ENCODE data around the gene DRAP1.

DRAP1 gene

DNA sequence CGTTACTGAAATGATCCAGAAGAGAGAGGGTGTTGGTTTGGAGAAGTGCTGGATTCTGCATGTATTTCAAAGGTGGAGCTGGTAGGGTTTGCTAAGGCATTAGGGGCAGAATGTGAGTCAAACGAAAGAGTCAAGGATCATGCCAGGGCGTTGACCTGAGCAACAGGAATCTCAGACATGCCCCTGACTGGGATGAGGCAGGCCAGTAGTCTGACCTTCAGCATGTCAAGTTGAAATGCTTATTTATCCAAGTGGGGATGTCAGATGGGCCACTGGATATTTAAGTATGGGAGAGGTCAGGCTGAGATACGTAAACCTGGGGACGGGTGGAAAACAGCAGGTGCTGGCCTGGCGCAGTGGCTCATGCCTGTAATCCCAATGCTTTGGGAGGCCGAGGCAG lies 23.3 kb downstream of the DRAP1 start:
- Histone ChIP-seq H3K4me3 (ENCODE audit: low read length) (no peak overlapping the region), H3K4me1 (ENCODE audit: control insufficient read depth, low read length) (no peaks in the 10 kb centered on the region), H3F3A (ENCODE audit: control insufficient read depth, insufficient read depth) (no peaks in the 10 kb centered on the region), H3K4me2 (ENCODE audit: low read length) (no peak overlapping the region), H3K36me3 (ENCODE audit: control insufficient read depth, low read length) (no peaks in the 10 kb centered on the region), H3K9me3 (ENCODE audit: control insufficient read depth, insufficient read depth, low read length) (no peaks in the 10 kb centered on the region), H4K20me1 (ENCODE audit: control insufficient read depth, insufficient read depth, low read depth, low read length) (no peaks in the 10 kb centered on the region), H3K27me3 (ENCODE audit: control insufficient read depth, low read length) (peaks cover 18% of the 10 kb centered on the region; the same call in 1 of the 2 replicates), H3K79me2 (ENCODE audit: control insufficient read depth, low read length) (no peaks in the 10 kb centered on the region), H3K27ac (ENCODE audit: low read depth, low read length) (no peak overlapping the region), H3K9me2 (replicated peaks; ENCODE audit: control insufficient read depth, low read length) (no peaks in the 10 kb centered on the region)
- TF ChIP-seq EZH2phosphoT487 (IDR thresholded peaks at IDR 0.05; ENCODE audit: borderline replicate concordance, low read length) (no peak), CTCF (IDR thresholded peaks at IDR 0.05; ENCODE audit: low read depth, low read length, poor library complexity, severe bottlenecking) (no peak)

DNA sequence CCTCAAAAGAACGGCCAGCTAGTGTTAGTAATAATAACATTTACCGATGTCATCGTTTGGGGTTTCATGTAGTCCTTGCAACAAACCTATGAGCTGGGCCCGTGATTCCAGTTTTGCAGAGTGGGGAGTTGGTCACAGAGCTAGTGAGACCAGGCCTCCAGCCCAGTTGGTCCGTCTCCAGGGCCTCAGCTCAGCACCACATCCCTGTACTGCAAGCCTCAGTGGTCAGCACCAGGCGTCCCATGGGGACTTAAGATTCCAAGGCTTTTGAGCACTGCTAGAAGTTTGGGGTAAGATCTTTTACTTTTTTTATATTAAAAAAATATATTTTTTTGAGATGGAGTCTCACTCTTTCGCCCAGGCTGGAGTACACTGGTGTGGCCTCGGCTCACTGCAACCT lies 25.0 kb downstream of the DRAP1 start:
- H4K20me1 ChIP-seq (ENCODE audit: control insufficient read depth, insufficient read depth, low read depth, low read length) = no peaks in the 10 kb centered on the region
- no peaks in the 10 kb centered on the region for H3K9me3 ChIP-seq (ENCODE audit: control insufficient read depth, insufficient read depth, low read length)
- H3K9me2 ChIP-seq (replicated peaks; ENCODE audit: control insufficient read depth, low read length) = no peaks in the 10 kb centered on the region
- H3K36me3 ChIP-seq (ENCODE audit: control insufficient read depth, low read length) = no peaks in the 10 kb centered on the region
- H3K4me2 ChIP-seq (ENCODE audit: low read length) = no peak overlapping the region
- H3K4me1 ChIP-seq (ENCODE audit: control insufficient read depth, low read length) = no peaks in the 10 kb centered on the region
- H3K27me3 ChIP-seq (ENCODE audit: control insufficient read depth, low read length) = peaks cover 12% of the 10 kb centered on the region; the same call in 1 of the 2 replicates
- TF ChIP-seq CTCF (IDR thresholded peaks at IDR 0.05; ENCODE audit: low read depth, low read length, poor library complexity, severe bottlenecking) = no peak
- no peak for TF ChIP-seq EZH2phosphoT487 (IDR thresholded peaks at IDR 0.05; ENCODE audit: borderline replicate concordance, low read length)
- H3K79me2 ChIP-seq (ENCODE audit: control insufficient read depth, low read length) = no peaks in the 10 kb centered on the region
- H3K4me3 ChIP-seq (ENCODE audit: low read length) = no peak overlapping the region
- no peak overlapping the region for H3K27ac ChIP-seq (ENCODE audit: low read depth, low read length)
- no peaks in the 10 kb centered on the region for H3F3A ChIP-seq (ENCODE audit: control insufficient read depth, insufficient read depth)

DNA sequence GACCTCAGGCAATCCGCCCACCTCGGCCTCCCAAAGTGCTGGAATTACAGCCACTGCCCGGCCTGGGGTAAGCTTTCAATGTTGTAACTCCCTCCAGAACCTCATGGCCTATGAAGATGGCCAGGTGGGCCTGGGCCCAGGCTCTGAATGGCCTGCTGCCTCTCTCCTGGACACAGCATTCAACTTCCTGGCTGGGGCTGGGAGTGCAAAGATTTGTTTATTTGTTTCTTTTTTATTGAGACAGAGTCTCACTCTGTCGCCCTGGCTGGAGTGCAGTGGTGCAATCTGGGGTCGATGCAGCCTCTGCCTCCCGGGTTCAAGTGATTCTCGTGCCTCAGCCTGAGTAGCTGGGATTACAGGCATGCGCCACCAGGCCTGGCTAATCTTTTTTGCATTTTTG lies 25.5 kb downstream of the DRAP1 start:
- Histone ChIP-seq H3K4me3 (ENCODE audit: low read length) (no peak overlapping the region), H3K27ac (ENCODE audit: low read depth, low read length) (no peak overlapping the region), H3K79me2 (ENCODE audit: control insufficient read depth, low read length) (no peaks in the 10 kb centered on the region), H3K4me2 (ENCODE audit: low read length) (no peak overlapping the region), H3K27me3 (ENCODE audit: control insufficient read depth, low read length) (peaks cover 12% of the 10 kb centered on the region; the same call in 1 of the 2 replicates), H3K9me3 (ENCODE audit: control insufficient read depth, insufficient read depth, low read length) (no peaks in the 10 kb centered on the region), H3K9me2 (replicated peaks; ENCODE audit: control insufficient read depth, low read length) (no peaks in the 10 kb centered on the region), H3F3A (ENCODE audit: control insufficient read depth, insufficient read depth) (no peaks in the 10 kb centered on the region), H4K20me1 (ENCODE audit: control insufficient read depth, insufficient read depth, low read depth, low read length) (no peaks in the 10 kb centered on the region), H3K36me3 (ENCODE audit: control insufficient read depth, low read length) (no peaks in the 10 kb centered on the region), H3K4me1 (ENCODE audit: control insufficient read depth, low read length) (no peaks in the 10 kb centered on the region)
- TF ChIP-seq CTCF (IDR thresholded peaks at IDR 0.05; ENCODE audit: low read depth, low read length, poor library complexity, severe bottlenecking) (no peak), EZH2phosphoT487 (IDR thresholded peaks at IDR 0.05; ENCODE audit: borderline replicate concordance, low read length) (no peak)

Measured in DOHH2 (cell line).